GM23338 (cell line): Measurements from ENCODE around the gene CACNA2D4.

Experiments used
- CREB1 ChIP-seq: fragments of 250-450 bp; sonication (Bioruptor Pico); IDR thresholded peaks from 2 replicates; pipeline ENCODE4 v1.5.0; 2020; ENCODE audit warnings: low read depth, mild to moderate bottlenecking, moderate library complexity
- EZH2 ChIP-seq: fragments of 200-600 bp; sonication (generic); IDR thresholded peaks from one replicate; pipeline ENCODE4 v1.8.0; 2017; ENCODE audit warnings: antibody characterized with exemption, mild to moderate bottlenecking, low read depth; ENCODE audit not compliant: unreplicated experiment
- EZH2phosphoT487 ChIP-seq: fragments of 200-600 bp; sonication (generic); IDR thresholded peaks from one replicate; pipeline ENCODE4 v1.8.1; 2018; ENCODE audit warnings: antibody characterized with exemption; ENCODE audit not compliant: unreplicated experiment
- JUNB ChIP-seq: IDR thresholded peaks from one replicate; pipeline ENCODE4 v1.6.1; 2016; ENCODE audit warnings: antibody characterized with exemption; ENCODE audit not compliant: unreplicated experiment
- NANOG ChIP-seq: IDR thresholded peaks from 2 replicates; pipeline ENCODE4 v1.6.1; 2016; ENCODE audit warnings: antibody characterized with exemption, borderline replicate concordance
- POLR2AphosphoS5 ChIP-seq: IDR thresholded peaks from 2 replicates; pipeline ENCODE4 v1.6.1; 2016; ENCODE audit warnings: antibody characterized with exemption, low read depth
- STAT1 ChIP-seq: IDR thresholded peaks from one replicate; pipeline ENCODE4 v1.6.1; 2016; ENCODE audit warnings: antibody characterized with exemption; ENCODE audit not compliant: unreplicated experiment
- ZNF331 ChIP-seq: fragments of 250-450 bp; sonication (Bioruptor Pico); IDR thresholded peaks from 2 replicates; pipeline ENCODE4 v1.5.0; 2020; ENCODE audit warnings: low read depth, mild to moderate bottlenecking, moderate library complexity
- TF ChIP-seq, protein P1 (sequence below), 2 experiments: fragments of 200-600 bp in 1 of 2; sonication (generic) in 1 of 2; conservative IDR thresholded peaks; 2 replicates each; pipeline versions ENCODE4 v1.5.1 to v1.6.1; 2016 to 2017; ENCODE audit warnings: antibody characterized with exemption in 2 of 2, low read depth in 2 of 2, mild to moderate bottlenecking in 2 of 2, moderate library complexity in 1 of 2
- TF ChIP-seq, protein P2 (sequence below): IDR thresholded peaks from one replicate; pipeline ENCODE4 v1.6.1; 2018; ENCODE audit warnings: antibody characterized with exemption; ENCODE audit not compliant: unreplicated experiment
- TF ChIP-seq, protein P3 (sequence below): IDR thresholded peaks from 2 replicates; pipeline ENCODE4 v1.6.1; 2016; ENCODE audit warnings: antibody characterized with exemption
- TF ChIP-seq, protein P4 (sequence below): fragments of 250-450 bp; sonication (Bioruptor Pico); IDR thresholded peaks from 2 replicates; pipeline ENCODE4 v1.5.0; 2020; ENCODE audit warnings: mild to moderate bottlenecking, moderate library complexity

DNA sequence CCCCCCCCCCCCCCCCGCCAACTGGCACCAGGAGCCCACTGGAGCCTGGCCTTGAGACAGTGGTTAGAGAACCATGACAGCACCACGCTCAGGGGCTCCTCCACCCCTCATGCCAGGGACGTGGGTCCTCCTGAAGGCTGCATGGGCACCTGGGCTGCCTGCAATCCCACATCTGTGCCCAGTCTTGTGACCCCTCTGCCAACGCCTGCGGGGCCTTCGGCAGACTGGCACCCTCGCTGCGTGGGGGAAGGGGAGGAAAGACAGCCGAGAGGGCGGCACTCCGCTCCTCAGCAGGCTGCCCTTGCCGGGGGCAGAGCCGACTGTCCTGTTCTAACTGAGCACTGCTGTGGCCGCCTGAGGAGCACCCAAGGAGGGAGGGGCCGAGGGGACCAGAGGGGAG is 92.1 kb downstream of the CACNA2D4 start:
- TF ChIP-seq, protein P1, sequence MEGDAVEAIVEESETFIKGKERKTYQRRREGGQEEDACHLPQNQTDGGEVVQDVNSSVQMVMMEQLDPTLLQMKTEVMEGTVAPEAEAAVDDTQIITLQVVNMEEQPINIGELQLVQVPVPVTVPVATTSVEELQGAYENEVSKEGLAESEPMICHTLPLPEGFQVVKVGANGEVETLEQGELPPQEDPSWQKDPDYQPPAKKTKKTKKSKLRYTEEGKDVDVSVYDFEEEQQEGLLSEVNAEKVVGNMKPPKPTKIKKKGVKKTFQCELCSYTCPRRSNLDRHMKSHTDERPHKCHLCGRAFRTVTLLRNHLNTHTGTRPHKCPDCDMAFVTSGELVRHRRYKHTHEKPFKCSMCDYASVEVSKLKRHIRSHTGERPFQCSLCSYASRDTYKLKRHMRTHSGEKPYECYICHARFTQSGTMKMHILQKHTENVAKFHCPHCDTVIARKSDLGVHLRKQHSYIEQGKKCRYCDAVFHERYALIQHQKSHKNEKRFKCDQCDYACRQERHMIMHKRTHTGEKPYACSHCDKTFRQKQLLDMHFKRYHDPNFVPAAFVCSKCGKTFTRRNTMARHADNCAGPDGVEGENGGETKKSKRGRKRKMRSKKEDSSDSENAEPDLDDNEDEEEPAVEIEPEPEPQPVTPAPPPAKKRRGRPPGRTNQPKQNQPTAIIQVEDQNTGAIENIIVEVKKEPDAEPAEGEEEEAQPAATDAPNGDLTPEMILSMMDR (conservative IDR thresholded peaks at IDR 0.05; ENCODE audit: low read depth in 2 of 2), result no peak
- TF ChIP-seq EZH2 (no peak), JUNB (no peak), NANOG (no peak), CREB1 (CRISPR knock-in tag) (no peak), POLR2AphosphoS5 (no peak), EZH2phosphoT487 (no peak), STAT1 (no peak), ZNF331 (CRISPR knock-in tag) (no peak)
- TF ChIP-seq, protein P2, sequence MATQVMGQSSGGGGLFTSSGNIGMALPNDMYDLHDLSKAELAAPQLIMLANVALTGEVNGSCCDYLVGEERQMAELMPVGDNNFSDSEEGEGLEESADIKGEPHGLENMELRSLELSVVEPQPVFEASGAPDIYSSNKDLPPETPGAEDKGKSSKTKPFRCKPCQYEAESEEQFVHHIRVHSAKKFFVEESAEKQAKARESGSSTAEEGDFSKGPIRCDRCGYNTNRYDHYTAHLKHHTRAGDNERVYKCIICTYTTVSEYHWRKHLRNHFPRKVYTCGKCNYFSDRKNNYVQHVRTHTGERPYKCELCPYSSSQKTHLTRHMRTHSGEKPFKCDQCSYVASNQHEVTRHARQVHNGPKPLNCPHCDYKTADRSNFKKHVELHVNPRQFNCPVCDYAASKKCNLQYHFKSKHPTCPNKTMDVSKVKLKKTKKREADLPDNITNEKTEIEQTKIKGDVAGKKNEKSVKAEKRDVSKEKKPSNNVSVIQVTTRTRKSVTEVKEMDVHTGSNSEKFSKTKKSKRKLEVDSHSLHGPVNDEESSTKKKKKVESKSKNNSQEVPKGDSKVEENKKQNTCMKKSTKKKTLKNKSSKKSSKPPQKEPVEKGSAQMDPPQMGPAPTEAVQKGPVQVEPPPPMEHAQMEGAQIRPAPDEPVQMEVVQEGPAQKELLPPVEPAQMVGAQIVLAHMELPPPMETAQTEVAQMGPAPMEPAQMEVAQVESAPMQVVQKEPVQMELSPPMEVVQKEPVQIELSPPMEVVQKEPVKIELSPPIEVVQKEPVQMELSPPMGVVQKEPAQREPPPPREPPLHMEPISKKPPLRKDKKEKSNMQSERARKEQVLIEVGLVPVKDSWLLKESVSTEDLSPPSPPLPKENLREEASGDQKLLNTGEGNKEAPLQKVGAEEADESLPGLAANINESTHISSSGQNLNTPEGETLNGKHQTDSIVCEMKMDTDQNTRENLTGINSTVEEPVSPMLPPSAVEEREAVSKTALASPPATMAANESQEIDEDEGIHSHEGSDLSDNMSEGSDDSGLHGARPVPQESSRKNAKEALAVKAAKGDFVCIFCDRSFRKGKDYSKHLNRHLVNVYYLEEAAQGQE, result no peak
- TF ChIP-seq, protein P3, sequence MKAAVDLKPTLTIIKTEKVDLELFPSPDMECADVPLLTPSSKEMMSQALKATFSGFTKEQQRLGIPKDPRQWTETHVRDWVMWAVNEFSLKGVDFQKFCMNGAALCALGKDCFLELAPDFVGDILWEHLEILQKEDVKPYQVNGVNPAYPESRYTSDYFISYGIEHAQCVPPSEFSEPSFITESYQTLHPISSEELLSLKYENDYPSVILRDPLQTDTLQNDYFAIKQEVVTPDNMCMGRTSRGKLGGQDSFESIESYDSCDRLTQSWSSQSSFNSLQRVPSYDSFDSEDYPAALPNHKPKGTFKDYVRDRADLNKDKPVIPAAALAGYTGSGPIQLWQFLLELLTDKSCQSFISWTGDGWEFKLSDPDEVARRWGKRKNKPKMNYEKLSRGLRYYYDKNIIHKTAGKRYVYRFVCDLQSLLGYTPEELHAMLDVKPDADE, result no peak
- TF ChIP-seq, protein P4, sequence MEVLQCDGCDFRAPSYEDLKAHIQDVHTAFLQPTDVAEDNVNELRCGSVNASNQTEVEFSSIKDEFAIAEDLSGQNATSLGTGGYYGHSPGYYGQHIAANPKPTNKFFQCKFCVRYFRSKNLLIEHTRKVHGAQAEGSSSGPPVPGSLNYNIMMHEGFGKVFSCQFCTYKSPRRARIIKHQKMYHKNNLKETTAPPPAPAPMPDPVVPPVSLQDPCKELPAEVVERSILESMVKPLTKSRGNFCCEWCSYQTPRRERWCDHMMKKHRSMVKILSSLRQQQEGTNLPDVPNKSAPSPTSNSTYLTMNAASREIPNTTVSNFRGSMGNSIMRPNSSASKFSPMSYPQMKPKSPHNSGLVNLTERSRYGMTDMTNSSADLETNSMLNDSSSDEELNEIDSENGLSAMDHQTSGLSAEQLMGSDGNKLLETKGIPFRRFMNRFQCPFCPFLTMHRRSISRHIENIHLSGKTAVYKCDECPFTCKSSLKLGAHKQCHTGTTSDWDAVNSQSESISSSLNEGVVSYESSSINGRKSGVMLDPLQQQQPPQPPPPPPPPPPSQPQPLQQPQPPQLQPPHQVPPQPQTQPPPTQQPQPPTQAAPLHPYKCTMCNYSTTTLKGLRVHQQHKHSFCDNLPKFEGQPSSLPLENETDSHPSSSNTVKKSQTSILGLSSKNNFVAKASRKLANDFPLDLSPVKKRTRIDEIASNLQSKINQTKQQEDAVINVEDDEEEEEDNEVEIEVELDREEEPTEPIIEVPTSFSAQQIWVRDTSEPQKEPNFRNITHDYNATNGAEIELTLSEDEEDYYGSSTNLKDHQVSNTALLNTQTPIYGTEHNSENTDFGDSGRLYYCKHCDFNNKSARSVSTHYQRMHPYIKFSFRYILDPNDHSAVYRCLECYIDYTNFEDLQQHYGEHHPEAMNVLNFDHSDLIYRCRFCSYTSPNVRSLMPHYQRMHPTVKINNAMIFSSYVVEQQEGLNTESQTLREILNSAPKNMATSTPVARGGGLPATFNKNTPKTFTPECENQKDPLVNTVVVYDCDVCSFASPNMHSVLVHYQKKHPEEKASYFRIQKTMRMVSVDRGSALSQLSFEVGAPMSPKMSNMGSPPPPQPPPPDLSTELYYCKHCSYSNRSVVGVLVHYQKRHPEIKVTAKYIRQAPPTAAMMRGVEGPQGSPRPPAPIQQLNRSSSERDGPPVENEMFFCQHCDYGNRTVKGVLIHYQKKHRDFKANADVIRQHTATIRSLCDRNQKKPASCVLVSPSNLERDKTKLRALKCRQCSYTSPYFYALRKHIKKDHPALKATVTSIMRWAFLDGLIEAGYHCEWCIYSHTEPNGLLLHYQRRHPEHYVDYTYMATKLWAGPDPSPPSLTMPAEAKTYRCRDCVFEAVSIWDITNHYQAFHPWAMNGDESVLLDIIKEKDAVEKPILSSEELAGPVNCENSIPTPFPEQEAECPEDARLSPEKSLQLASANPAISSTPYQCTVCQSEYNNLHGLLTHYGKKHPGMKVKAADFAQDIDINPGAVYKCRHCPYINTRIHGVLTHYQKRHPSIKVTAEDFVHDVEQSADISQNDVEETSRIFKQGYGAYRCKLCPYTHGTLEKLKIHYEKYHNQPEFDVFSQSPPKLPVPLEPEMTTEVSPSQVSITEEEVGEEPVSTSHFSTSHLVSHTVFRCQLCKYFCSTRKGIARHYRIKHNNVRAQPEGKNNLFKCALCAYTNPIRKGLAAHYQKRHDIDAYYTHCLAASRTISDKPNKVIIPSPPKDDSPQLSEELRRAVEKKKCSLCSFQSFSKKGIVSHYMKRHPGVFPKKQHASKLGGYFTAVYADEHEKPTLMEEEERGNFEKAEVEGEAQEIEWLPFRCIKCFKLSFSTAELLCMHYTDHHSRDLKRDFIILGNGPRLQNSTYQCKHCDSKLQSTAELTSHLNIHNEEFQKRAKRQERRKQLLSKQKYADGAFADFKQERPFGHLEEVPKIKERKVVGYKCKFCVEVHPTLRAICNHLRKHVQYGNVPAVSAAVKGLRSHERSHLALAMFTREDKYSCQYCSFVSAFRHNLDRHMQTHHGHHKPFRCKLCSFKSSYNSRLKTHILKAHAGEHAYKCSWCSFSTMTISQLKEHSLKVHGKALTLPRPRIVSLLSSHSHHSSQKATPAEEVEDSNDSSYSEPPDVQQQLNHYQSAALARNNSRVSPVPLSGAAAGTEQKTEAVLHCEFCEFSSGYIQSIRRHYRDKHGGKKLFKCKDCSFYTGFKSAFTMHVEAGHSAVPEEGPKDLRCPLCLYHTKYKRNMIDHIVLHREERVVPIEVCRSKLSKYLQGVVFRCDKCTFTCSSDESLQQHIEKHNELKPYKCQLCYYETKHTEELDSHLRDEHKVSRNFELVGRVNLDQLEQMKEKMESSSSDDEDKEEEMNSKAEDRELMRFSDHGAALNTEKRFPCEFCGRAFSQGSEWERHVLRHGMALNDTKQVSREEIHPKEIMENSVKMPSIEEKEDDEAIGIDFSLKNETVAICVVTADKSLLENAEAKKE (CRISPR knock-in tag), result no peak
